ENCODE data around the gene ATG7.

- TF ChIP-seq CTCF (IDR thresholded peaks at IDR 0.05) (no peak), POLR2A (IDR thresholded peaks at IDR 0.05) (no peak)
Measured at GRCh38 chr3:11555881-11556633, 283.9 kb downstream of the ATG7 start.

Measured in vagina (tissue), 2 donors.